ENCODE results near the gene ABHD12.
"Not testable (repeated sequence)": the region's sequence is repeated elsewhere in the genome, so short reads cannot be mapped to it uniquely, and the experiment has no call there.

Gene ABHD12

GRCh38 chr20:25353353-25353746, 37.3 kb downstream of the ABHD12 start:
- DNase-seq = no peak

DNA sequence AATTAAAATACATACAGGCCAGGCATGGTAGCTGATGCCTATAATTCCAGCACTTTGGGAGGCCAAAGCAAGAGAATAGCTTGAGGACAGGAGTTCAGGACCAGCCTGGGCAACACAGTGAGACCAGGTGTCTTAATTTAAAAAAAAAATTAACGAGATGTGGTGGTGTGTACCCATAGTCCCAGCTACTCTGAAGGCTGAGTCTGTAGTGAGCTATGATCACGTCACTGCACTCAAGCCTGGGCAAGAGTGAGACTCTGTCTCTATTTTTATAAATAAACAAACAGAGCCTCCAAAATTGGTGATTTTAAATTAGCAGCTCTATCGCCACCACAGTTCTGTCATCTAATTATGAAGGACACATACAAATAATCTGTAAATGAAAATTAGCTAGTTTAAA, 37.9 kb downstream of the ABHD12 start:
- no peak for DNase-seq

GRCh38 chr20:25351024-25351360, 39.6 kb downstream of the ABHD12 start:
- DNase-seq = no peak

DNA sequence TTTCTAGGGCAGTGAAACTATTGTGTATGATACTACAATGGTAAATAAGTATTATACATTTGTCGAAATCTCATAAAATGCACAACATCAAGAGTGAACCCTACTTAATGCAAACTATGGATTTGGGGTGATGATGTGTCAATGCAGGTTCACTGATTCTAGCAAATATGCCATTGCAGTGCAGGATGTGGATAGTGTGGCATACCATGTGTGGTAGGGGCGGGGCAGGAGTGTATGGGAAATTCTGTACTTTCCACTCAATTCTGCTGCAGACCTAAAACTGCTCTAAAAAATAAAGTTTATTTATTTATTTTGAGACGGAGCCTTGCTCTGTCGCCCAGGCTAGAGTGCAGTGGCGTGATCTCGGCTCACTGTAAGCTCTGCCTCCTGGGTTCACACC, 44.3 kb downstream of the ABHD12 start:
- DNase-seq = no peak

DNA sequence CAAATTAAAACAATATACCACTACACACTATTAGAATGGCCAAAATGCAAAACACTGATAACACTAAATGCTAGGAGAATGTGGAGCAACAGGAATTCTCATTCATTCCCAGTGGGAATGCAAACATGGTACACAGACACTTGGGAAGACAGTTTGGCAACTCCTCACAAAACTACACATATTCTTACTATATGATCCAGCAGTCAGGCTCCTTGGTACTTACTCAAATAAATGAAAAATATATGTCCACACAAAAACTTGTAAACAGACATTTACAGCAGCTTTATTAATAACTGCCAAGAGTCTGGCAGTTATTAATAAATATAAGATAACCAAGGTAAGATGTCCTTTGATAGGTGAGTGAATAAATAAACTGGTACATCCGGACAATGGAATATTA, 44.9 kb downstream of the ABHD12 start:
- no peak for DNase-seq

GRCh38 chr20:25344634-25345033, 46.0 kb downstream of the ABHD12 start:
- no peak for DNase-seq

GRCh38 chr20:25341716-25342680, 48.6 kb downstream of the ABHD12 start:
- DNase-seq = no peak

DNA sequence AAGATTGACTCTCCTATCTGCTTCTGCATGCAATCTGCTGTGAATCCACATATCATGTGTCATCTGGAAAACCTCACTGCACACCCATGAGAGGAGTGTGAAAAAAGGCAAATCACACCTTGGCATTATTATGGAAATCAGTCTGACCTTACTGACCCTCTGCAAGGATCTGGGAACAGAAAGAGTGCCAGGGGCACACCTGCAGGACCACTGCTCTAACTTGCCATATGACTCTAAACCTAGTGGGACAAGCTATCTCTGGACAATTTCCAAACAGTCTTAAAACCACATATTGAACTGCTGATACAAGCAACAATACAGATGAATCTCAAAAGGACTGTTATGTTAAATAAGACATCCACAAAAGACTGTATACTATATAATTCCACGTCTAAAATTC, 50.3 kb downstream of the ABHD12 start:
- DNase-seq = no peak

DNA sequence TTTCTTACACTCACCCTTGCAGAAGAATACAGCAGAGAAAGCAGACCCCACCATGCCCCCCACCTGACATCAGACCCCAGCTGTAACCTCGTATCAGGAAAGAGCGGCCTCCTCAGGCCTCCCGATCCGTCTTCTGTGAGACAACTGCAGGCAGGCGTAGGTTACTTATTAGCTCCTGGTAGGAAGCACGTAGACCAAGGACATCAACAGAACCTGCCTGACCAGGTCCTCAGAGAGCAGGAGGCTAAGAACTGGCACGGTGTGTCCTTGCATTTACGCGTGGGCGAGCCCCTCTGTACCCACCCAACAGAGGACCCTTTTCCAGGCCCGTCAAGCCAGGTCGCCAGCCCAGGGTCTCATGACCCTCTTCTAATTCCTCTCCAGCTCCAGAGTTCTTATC, 51.0 kb downstream of the ABHD12 start:
- no peak for DNase-seq

DNA sequence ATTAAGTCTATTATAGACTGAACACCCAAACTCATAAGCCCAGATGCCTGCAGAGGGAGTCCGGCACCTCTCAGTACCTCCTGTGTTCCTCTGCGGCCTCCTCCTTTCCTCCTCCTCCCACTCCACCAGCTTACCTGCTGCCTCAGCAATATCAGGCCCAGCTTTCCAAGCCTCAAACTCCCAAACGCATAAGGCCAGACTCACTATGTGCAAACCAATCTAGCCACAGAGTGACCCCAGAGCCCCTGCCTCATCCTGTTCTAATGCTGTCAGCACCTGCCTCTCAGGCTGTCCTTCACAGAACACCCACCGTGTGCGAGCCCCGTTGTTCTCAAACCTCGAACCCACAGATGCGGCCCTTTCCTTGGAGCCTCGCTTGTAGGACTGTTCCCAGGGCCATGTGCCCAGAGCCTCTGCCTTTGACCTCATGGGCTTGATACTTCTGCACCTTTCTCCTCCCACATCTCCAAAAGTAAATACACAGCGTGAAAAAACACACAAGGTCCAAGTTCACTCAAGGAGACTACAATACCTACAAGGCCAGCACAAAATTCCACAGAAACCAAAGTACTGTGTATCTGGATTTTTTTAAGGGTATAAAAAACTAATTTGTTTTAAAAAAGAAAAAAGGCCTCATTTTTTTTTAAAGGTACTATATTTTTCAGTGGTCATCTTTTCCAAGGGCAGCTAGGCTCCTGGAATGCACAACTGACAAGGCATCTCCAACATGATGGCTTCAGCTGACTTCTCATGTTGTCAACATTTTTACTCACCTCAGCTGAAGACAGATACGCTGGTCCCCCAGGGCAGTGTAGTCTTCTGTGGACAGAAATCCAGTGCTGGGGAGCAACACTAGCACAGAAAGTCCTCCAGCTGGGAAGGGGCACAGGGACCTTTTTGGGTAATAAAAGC, 52.3 kb downstream of the ABHD12 start:
- DNase-seq = no peak

DNA sequence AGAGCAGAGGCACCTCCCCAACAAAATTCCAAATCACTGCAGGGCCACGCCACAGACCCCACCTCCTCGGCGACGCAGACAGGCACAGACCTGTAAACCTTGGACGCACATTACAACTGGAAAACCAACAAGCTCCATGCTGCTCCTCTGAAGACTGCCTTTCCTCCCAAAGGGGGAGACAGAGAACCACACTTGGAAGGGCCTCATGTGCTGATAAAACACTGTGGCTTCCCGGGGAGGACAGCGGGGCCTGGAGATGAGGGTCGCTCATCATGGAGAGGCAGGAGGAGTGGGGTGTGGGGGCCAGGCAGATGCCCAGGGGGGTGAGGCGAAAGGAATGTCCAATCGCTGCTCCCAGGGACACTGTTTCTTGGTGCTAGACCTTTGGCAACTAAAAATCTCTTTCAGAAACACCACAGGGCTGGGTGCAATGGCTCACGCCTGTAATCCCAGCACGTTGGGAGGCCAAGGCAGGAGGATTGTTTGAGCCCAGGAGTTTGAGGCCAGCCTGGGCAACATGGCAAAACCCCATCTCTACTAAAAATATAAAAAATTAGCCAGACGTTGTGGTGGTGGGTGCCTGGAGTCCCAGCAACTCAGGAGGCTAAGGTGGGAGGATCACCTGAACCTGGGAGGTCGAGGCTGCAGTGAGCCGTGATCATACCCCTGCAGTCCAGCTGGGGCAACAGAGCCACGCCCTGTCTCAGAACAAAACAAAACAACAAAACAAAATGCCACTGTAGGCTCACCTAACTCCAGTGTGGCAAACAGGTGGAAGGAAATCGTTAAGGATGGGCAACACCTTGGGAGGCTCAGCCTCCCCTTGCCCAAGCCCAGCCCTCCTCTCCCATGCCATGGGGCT, 53.8 kb downstream of the ABHD12 start:
- DNase-seq = no peak

- DNase-seq = not testable (repeated sequence)
Observed at GRCh38 chr20:25334972-25335371, 55.7 kb downstream of the ABHD12 start.

- DNase-seq = no peak
Observed at GRCh38 chr20:25328954-25329498, 61.6 kb downstream of the ABHD12 start.

- DNase-seq = no peak
Observed at GRCh38 chr20:25327521-25328235, 63.0 kb downstream of the ABHD12 start.

GRCh38 chr20:25325997-25326396, 64.6 kb downstream of the ABHD12 start:
- DNase-seq = no peak

DNA sequence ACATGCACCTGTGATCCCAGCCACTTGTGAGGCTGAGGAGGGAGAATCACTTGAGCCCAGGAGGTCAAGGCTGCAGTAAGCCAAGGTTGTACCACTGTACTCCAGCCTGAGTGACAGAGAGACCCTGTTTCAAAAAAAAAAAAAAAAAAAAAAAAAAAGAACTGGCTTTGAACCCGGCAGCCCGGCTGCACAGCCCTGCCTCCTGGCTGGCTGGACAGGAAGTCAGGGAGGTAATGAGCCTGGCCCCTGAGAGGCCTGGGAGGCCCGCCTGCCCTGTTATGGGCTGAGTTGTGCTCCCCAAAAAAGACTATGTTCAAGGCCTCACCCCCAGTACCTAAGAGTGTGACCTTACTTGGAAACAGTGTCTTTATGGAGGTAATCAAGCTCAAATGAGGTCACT, 65.6 kb downstream of the ABHD12 start:
- no peak for DNase-seq

DNA sequence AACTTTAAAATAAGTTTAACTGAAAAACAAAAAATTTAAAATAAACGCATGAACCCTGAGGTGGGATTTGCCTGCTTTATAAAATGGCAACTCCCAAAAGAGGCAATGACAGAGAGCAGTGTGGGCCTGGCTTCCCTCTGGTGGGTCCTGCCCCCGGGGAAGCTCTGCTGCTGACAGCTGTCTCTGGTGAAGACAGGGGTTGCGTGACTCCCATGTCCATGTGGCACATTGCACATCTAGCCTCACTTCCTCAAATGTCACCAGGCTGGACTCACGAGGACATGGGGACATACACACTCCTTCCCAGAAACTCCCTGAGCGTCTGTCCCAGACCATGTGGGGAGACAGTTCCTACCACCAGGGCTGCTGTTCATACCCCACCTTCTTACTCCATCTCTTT, 66.2 kb downstream of the ABHD12 start:
- no peak for DNase-seq

DNA sequence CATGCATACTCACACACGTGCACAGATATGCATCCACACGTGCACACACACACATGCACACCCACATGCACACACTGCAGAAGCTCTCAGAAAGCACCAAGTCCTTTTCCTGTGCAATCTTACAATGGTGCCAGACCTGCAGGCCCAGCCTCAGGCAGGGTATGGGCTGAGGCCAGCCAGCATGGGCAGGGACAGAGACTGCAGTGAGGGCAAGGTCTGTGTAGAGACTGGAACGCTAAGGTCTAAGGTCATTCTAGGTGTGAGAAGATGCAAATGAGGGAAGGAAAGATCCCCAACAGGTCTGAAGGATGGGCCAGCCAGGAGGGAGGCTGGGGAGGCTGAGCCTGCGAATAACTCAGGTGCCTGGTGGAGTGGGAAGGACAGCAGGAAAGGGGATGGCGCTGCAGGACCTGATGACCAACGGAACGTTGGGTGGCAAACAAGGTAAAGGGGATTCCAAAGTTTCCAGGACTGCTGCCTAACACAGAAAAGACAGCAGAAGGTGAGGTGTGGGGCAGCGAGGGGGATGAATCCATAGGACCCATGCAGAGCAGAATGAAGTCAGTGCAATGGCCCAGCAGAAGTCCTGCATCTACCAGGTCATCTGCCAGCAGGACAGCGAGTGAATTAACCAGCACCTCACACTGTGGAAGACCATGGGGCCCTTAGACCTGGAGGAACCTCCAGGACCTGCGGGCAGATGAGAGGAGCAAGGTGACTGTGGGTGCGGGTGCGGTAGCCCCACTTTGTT, 67.0 kb downstream of the ABHD12 start:
- no peak for DNase-seq

GRCh38 chr20:25321991-25322390, 68.6 kb downstream of the ABHD12 start:
- DNase-seq = no peak

DNA sequence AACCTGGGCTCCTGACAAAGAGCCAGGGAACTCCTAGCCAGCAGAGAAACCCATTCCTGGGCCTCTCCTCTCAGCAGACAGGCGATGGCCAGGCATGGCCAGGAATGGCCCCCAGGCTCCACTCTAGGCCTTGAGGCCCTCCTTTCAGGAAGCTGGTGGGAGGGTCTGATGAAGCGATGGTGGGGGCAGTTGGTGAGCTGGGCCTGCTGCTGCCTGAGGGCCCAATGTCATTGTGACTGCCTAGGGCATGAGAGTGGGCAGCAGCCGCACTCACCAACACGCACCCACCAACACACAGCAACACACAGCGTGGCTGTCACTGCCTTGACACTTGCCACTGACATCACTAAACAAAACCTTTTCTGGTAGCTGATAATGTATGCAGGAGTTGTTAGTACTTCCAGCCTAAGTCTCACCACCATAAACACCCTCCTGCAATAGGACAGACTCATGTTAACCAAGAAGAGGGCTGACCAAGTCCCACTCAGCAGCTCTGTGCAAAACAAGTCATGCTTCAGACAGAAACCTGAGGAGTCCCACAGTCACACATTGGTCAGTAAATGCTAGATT, 69.3 kb downstream of the ABHD12 start:
- no peak for DNase-seq

Measured in T-helper 9 cell (primary cell).